Spleen (tissue), 13 donors: Measurements from ENCODE around the gene PLAC8. TPM values are rescaled to one million over a fixed set of nuclear protein-coding genes. Genes with fewer than 3 reads are reported as not detected.

ENCODE experiments used
- DNase-seq: peaks from one replicate; pipeline ENCODE4 v3.0.0-alpha.2; 2020
- H3K27ac ChIP-seq, 8 donors: fragments of 200-600 bp; sonication (generic) in 7 of 8; 1 replicate in 4 of 8; 2 replicates in 4 of 8; pipeline versions ENCODE4 v1.5.0 to v1.8.0; 2016 to 2021; ENCODE audit warnings: inconsistent platforms in 4 of 8, mild to moderate bottlenecking in 4 of 8, moderate library complexity in 1 of 8
- H3K27me3 ChIP-seq, 7 donors: fragments of 200-600 bp; sonication (generic) in 6 of 7; replicated peaks in 1 of 7; 1 replicate in 4 of 7; 2 replicates in 3 of 7; pipeline versions ENCODE4 v1.5.0 to v1.8.0; 2016 to 2021; ENCODE audit warnings: inconsistent platforms in 3 of 7, mild to moderate bottlenecking in 1 of 7
- H3K36me3 ChIP-seq, 6 donors: fragments of 200-600 bp; sonication (generic) in 5 of 6; 1 replicate in 4 of 6; 2 replicates in 2 of 6; pipeline versions ENCODE4 v1.5.0 to v1.8.0; 2016 to 2021; ENCODE audit warnings: inconsistent platforms in 2 of 6
- H3K4me1 ChIP-seq, 6 donors: fragments of 200-600 bp; sonication (generic) in 5 of 6; 1 replicate in 3 of 6; 2 replicates in 3 of 6; pipeline versions ENCODE4 v1.5.0 to v1.8.0; 2016 to 2021; ENCODE audit warnings: inconsistent platforms in 3 of 6
- H3K4me3 ChIP-seq, 8 donors: fragments of 200-600 bp; sonication (generic) in 7 of 8; 1 replicate in 4 of 8; 2 replicates in 4 of 8; pipeline versions ENCODE4 v1.5.0 to v1.8.0; 2016 to 2021; ENCODE audit warnings: inconsistent platforms in 4 of 8, mild to moderate bottlenecking in 4 of 8, moderate library complexity in 2 of 8
- H3K9me3 ChIP-seq, 8 donors: fragments of 200-600 bp; sonication (generic) in 7 of 8; 1 replicate in 4 of 8; 2 replicates in 4 of 8; pipeline versions ENCODE4 v1.5.0 to v1.8.0; 2016 to 2021; ENCODE audit warnings: inconsistent platforms in 4 of 8
- CTCF ChIP-seq, 11 experiments: fragments of 200-600 bp in 7 of 11; fragments of 450-650 bp in 4 of 11; sonication (generic) in 4 of 11; IDR thresholded peaks in 8 of 11; conservative IDR thresholded peaks in 3 of 11; 1 replicate in 7 of 11; 2 replicates in 4 of 11; pipeline versions ENCODE4 v1.4.0 to v1.8.0; 2016 to 2021; ENCODE audit warnings: antibody characterized with exemption in 11 of 11, inconsistent platforms in 4 of 11, mild to moderate bottlenecking in 1 of 11
- POLR2A ChIP-seq, 3 donors: fragments of 450-650 bp; IDR thresholded peaks; one replicate each; pipeline ENCODE4 v1.5.1; 2017; ENCODE audit warnings: antibody characterized with exemption in 3 of 3, mild to moderate bottlenecking in 1 of 3
- POLR2AphosphoS5 ChIP-seq, 3 donors: sonication (generic); formaldehyde crosslinking; IDR thresholded peaks; one replicate each; pipeline ENCODE4 v1.5.1; 2017; ENCODE audit warnings: antibody characterized with exemption in 3 of 3
- WGBS, 5 donors: extraction: QIAGEN DNeasy Blood & Tissue Kit in 3 of 5; methylation state at CpG; one replicate each; pipeline versions ENCODE4 v1.1.5 to v1.1.7; 2013 to 2018; 5-methylcytosine and 5-hydroxymethylcytosine counted together
- intact Hi-C: fragments of 100-400 bp; cut with DNase I; formaldehyde crosslinking; loops from one replicate; pipeline ENCODE4 v1.15.0; 2023; ENCODE audit warnings: low total_unique reads
- long read RNA-seq, 2 donors: transcript quantifications; one replicate each; lab custom pipeline, GENCODE V29; 2026
- polyA plus RNA-seq, 3 donors: library from polyadenylated mRNA; stranded (reverse); fragments of 200-250 nt; gene quantifications; one replicate each; pipeline ENCODE4 v1.2.1, GENCODE V29; 2013
- total RNA-seq, 7 donors: library from RNA; depleted of rRNA in 3 of 7; stranded (reverse); fragments of >200 nt in 3 of 7; fragmentation: NEBNext Ultra II Directional in 4 of 7; extraction: Animal tissue kit (Norgen Biotek cat#: 25700) in 4 of 7; gene quantifications; one replicate each; pipeline versions ENCODE4 v1.1.0 to v1.2.1, GENCODE V29; 2016 to 2021
- donor health status: healthy with polysubstance abuse.
- donor health status: DM: no; HTN: no; CAD: no; lungs with moderate emphysema.
- donor health status: DM: no; HTN: no; CAD: no.
- donor health status: Bipolar disorder and iron deficiency.
- donor health status: healthy.
- donor health status: DM: no; HTN: no; CAD: no.
- donor health status: DM: yes; HTN: yes; CAD: no.

The PLAC8 gene
- 100 to 1,000 TPM; 156 to 341 (median 215) TPM for total RNA-seq
- polyA plus RNA-seq = 100 to 1,000 TPM; 193 to 321 (median 256) TPM
- long read RNA-seq, donor 1, transcript PLAC8-201 (5 exons, 1,447 nt) = major isoform, 25 of 28 reads
- long read RNA-seq, donor 1, partial matches to known transcripts = 0 of 28 reads
- long read RNA-seq, donor 1, other reads (novel, unspliced or antisense) = 0 of 28 reads
- long read RNA-seq, donor 2, transcript PLAC8-201 (5 exons, 1,447 nt) = major isoform, 37 of 42 reads
- long read RNA-seq, donor 2, partial matches to known transcripts = 0 of 42 reads
- long read RNA-seq, donor 2, other reads (novel, unspliced or antisense) = 0 of 42 reads

- TF ChIP-seq CTCF (IDR thresholded peaks at IDR 0.05 in 8 of 11, conservative IDR thresholded peaks at IDR 0.05 in 3 of 11) (no peak), POLR2AphosphoS5 (IDR thresholded peaks at IDR 0.05) (peak in 1 of 3 donors; percentile 91), POLR2A (IDR thresholded peaks at IDR 0.05) (peak in 1 of 3 donors; percentile 82)
- Histone ChIP-seq H3K27ac (peak within 1 kb of the TSS; percentile 87 to 97 (median 94)), H3K4me3 (peak within 1 kb of the TSS; percentile 39 to 84 (median 58)), H3K9me3 (no peaks in the 10 kb centered on the region), H3K36me3 (no peaks in the 10 kb centered on the region), H3K4me1 (peaks cover 0 to 86% (median 32%) of the 10 kb centered on the region in 6 donors), H3K27me3 (no peaks in the 10 kb centered on the region)
- no peak for DNase-seq
- intact Hi-C loops = no loop called here
- 21 to 42% (median 26%) methylated on average over 5 of the region's 5 CpGs for WGBS, 5 donors
These were observed at the start of gene PLAC8 for GRCh38 chr4:83114576-83114975. PLAC8 (minus strand) TSS chr4:83114729; CDS start chr4:83107921, 6,808 bp downstream.

- H3K27me3 ChIP-seq = no peaks in the 10 kb centered on the region
- TF ChIP-seq CTCF (IDR thresholded peaks at IDR 0.05 in 8 of 11, conservative IDR thresholded peaks at IDR 0.05 in 3 of 11) (no peak), POLR2A (IDR thresholded peaks at IDR 0.05) (no peak), POLR2AphosphoS5 (IDR thresholded peaks at IDR 0.05) (no peak)
- H3K27ac ChIP-seq = peak overlapping the region in 6 of 8 donors; percentile 7 to 67 (median 44)
- H3K4me1 ChIP-seq = peaks cover 0 to 57% (median 26%) of the 10 kb centered on the region in 6 donors
- WGBS, 5 donors = 17 to 41% (median 31%) methylated on average over 2 of the region's 2 CpGs
- H3K4me3 ChIP-seq = no peak overlapping the region
- peaks cover 0 to 11% (median 0%) of the 10 kb centered on the region in 8 donors for H3K9me3 ChIP-seq
- intact Hi-C loops = no loop called here
- DNase-seq = no peak
- H3K36me3 ChIP-seq = no peaks in the 10 kb centered on the region
These were observed 38.9 kb upstream of the PLAC8 start for GRCh38 chr4:83153417-83153816.

GRCh38 chr4:83152746-83153145 is 38.2 kb upstream of the PLAC8 start:
- no peak for DNase-seq
- no peak for TF ChIP-seq POLR2AphosphoS5 (IDR thresholded peaks at IDR 0.05)
- TF ChIP-seq POLR2A (IDR thresholded peaks at IDR 0.05) = no peak
- TF ChIP-seq CTCF (IDR thresholded peaks at IDR 0.05 in 8 of 11, conservative IDR thresholded peaks at IDR 0.05 in 3 of 11) = no peak

GRCh38 chr4:83151651-83152050 is 37.1 kb upstream of the PLAC8 start:
- intact Hi-C loops = no loop called here
- Histone ChIP-seq H3K4me3 (no peak overlapping the region), H3K27me3 (no peaks in the 10 kb centered on the region), H3K9me3 (peaks cover 0 to 9% (median 0%) of the 10 kb centered on the region in 8 donors), H3K4me1 (peaks cover 0 to 57% (median 26%) of the 10 kb centered on the region in 6 donors), H3K36me3 (no peaks in the 10 kb centered on the region), H3K27ac (peak overlapping the region in 4 of 8 donors; percentile 57 to 67 (median 61))
- no peak for DNase-seq
- no peak for TF ChIP-seq CTCF (IDR thresholded peaks at IDR 0.05 in 8 of 11, conservative IDR thresholded peaks at IDR 0.05 in 3 of 11)
- no peak for TF ChIP-seq POLR2AphosphoS5 (IDR thresholded peaks at IDR 0.05)
- no peak for TF ChIP-seq POLR2A (IDR thresholded peaks at IDR 0.05)

More at GRCh38 chr4:83152746-83153145, 38.2 kb upstream of the PLAC8 start:
- H3K4me1 ChIP-seq = peaks cover 0 to 57% (median 26%) of the 10 kb centered on the region in 6 donors
- H3K4me3 ChIP-seq = no peak overlapping the region
- intact Hi-C loops = no loop called here
- H3K9me3 ChIP-seq = peaks cover 0 to 11% (median 0%) of the 10 kb centered on the region in 8 donors
- H3K36me3 ChIP-seq = no peaks in the 10 kb centered on the region
- peak overlapping the region in 6 of 8 donors; percentile 7 to 67 (median 44) for H3K27ac ChIP-seq
- 52 to 72% (median 64%) methylated on average over 6 of the region's 6 CpGs for WGBS, 5 donors
- no peaks in the 10 kb centered on the region for H3K27me3 ChIP-seq
